GM19351 (cell line): ENCODE data around the gene WFIKKN1.

Source experiments
- ATAC-seq: cut with Tn5 transposase; IDR thresholded peaks from one replicate; pipeline ENCODE4 v1.9.1; 2021; ENCODE audit warnings: mild to moderate bottlenecking, moderate library complexity; ENCODE audit not compliant: unreplicated experiment

Gene WFIKKN1

DNA sequence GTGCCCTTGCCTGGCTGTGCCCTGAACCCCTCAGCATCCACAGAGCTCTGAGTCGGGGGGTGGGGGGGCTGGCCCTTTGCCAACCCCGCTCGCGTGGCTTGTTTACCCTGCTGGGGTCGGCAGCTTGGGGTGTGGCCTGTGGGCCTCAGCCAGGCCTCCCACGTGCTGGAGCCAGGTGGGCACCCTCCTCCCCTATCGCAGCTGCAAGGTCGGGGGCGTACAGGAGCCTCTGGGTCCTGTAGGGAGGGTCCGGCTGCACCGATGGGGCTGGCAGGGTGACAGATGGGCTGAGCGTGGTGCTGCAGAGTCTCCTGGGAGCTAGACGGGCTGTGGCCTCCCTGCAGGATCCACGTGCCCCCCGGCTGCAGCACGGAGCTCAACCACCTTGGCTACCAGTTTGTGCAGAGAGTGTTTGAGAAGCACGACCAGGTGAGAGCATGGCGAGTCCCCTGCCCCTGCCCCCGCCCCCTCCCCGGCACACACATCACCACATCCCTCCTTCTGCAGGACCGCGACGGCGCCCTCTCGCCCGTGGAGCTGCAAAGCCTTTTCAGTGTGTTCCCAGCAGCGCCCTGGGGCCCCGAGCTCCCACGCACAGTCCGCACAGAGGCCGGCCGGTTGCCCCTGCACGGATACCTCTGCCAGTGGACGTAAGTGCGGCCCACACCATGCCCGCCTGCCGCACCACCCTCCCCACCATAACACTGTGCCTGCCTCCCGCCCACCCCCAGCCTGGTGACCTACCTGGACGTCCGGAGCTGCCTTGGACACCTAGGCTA lies 40.8 kb downstream of the WFIKKN1 start:
- no peak for ATAC-seq

DNA sequence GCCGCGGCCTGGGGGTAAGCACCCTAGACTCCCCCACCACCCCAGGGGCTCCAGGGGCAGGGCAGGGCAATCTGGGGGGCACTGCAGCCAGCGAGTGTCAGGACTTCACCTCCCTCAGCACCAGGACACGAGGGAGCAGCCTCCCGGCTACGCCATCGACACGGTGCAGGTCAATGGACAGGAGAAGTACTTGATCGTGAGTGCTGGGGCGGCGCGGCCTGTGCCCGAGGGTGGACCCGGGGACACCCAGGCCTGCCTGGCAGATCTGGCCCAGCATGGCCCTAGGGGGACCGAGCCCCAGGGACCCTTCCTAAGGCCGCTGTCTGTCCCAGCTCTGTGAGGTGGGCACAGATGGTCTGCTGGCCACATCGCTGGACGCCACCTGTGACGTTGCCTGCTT lies 41.6 kb downstream of the WFIKKN1 start:
- no peak for ATAC-seq

DNA sequence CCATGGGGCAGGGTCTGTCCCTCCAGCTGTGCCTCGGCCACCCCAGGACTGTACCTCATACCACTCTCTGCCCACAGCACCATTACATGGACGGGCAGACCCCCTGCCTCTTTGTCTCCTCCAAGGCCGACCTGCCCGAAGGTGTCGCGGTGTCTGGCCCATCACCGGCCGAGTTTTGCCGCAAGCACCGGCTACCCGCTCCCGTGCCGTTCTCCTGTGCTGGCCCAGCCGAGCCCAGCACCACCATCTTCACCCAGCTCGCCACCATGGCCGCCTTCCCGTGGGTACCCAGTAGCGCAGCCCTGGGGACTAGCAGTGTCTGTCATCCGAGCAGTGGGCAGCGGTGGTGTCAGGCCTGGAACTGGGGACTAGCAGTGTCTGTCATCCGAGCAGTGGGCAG lies 42.1 kb downstream of the WFIKKN1 start:
- no peak for ATAC-seq

DNA sequence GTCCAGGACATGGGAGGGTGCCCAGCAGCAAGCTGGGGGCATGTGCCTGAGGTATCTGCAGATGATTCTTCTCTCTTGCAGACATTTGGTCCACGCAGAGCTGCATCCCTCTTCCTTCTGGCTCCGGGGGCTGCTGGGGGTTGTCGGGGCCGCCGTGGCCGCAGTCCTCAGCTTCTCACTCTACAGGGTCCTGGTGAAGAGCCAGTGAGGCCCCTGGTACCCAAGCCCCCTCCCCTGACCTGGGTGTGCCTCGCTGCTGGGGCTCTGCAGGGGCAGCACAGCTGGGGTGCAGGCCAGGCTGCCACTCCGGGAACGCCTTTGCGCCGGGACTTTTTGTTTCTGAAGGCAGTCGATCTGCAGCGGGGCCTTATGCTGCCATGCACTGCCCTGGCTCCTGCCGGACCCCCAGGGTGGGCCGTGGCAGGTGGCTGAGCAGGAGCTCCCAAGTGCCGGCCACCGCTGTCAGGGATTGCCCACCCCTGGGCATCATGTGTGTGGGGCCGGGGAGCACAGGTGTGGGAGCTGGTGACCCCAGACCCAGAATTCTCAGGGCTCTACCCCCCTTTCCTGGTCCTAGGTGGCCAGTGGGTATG lies 42.7 kb downstream of the WFIKKN1 start:
- ATAC-seq = no peak

DNA sequence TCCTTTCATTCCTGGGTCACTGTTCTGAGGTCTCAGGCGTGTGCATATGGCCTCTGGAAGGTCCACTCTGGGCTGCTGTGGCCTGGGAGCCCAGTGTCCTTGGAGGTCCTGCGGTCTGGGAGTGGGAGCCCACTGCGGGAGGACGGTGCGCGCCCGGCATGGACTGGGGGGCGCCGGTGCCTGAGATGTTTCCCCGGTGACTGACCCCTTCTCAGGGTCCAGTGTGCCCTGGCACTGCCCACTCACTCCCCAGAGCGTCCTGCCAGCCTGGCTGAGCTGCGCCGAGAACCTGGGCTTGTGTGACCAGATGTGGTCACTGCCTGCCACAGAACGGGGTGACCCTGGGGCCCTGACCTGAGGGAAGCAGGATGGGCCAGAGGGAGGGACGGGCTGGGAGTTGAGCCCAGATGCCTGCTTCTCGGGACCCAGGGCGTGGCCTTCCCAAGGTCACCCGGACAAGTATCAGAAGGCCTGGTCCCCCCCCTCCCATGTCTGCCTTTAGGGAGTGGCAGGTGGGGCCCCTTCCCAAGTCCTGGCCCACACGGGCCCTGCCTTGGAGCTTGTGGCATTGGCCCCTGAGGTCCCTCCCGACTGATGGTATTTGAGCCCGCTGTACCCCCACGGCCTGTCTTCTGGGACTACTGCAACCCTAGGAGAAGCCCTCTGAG lies 43.6 kb downstream of the WFIKKN1 start:
- no peak for ATAC-seq

DNA sequence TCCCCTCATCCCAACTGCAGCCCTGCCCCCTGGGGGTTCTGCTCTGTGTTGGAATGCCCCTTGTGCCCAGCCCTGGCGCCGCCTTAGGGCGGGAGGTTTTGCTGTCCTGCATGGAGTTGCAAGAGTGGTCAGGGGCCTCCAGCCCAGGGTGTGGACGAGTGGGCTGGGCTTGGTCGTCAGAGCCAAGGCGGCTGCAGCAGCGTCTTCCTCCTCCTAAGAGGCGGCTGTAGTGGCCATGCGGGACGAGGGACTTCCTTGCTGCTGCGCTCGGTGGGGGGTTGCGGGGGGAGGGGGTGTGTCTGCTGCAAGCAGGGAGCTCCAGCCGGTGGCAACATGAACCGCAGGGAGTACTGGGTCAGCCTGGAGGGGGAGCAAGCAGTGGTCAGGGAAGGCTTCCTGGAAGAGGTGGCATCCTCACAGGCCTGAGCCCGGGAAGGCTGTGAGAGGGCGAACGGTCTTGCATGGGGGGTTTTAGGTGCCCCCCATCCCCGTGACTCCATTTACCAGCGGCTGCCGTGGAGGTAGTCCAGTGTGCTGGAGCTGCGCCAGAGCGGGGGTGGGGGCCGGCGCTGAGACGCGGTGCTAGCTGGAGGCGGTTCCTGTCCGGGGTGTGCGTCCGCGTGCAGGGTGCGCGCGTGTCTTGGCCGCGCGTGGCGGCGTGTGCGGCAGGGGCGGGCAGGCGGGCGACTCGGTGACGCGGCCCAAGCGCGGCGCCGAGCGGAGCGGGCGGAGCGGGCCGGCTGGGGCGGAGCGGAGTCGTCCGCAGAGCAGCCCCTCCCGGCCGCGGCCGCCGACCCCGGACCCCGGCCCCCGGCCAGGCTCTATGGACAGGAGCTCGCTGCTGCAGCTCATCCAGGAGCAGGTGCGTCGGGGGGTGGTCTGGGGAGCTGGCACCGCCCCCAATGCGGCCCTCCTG lies 44.4 kb downstream of the WFIKKN1 start, which contains the start of gene RHBDL1:
Gene RHBDL1, plus strand, starts transcription at position 704 of the 916 bp plus-strand sequence. Its CDS starts 120 bp downstream, at position 824.
- ATAC-seq = no peak

DNA sequence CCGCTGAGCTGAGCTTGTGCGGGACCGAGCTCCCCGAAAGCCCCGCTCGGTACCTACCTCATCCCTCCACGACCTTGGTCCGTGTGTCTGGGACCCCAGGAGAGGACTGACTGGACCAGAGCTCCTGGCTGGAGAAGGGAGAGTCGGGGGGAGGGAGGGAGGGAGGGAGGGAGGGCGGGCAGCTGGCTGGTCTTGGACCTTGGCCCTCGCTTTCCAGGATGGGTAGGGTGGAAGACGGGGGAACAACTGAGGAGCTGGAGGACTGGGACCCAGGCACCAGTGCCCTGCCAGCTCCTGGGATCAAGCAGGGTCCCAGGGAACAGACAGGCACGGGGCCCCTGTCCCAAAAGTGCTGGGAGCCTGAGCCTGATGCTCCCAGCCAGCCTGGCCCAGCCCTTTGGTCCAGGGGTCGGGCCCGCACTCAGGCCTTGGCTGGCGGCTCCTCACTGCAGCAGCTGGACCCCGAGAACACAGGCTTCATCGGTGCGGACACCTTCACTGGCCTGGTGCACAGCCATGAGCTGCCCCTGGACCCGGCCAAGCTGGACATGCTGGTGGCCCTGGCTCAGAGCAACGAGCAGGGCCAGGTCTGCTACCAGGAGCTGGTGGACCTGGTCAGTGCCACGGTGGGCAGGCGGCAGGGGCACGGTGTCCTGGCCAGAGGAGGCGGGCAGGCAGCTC lies 45.2 kb downstream of the WFIKKN1 start:
- ATAC-seq = no peak

DNA sequence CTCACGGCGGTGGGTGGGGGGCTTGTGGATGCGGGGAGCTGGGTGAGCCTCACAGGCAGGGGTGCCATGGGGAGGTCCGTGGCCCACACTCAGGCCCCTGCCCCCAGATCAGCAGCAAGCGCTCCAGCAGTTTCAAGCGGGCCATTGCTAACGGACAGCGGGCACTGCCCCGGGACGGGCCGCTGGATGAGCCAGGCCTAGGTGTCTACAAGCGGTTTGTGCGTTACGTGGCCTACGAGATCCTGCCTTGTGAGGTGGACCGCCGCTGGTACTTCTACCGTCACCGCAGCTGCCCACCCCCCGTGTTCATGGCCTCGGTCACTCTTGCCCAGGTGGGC lies 45.7 kb downstream of the WFIKKN1 start:
- ATAC-seq = no peak

DNA sequence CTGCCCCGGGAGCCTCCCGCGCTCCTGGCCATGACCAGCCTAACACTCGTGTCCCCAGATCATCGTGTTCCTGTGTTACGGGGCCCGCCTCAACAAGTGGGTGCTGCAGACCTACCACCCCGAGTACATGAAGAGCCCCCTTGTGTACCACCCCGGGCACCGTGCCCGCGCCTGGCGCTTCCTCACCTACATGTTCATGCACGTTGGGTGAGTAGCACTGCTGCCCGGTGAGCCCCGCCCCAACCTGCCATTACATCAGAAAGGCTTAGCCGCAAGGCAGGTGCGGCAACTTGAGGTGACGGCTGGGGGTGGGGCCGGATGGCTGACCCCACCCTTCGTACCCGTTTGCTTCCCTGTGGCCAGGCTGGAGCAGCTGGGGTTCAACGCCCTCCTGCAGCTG lies 46.1 kb downstream of the WFIKKN1 start:
- ATAC-seq = no peak

DNA sequence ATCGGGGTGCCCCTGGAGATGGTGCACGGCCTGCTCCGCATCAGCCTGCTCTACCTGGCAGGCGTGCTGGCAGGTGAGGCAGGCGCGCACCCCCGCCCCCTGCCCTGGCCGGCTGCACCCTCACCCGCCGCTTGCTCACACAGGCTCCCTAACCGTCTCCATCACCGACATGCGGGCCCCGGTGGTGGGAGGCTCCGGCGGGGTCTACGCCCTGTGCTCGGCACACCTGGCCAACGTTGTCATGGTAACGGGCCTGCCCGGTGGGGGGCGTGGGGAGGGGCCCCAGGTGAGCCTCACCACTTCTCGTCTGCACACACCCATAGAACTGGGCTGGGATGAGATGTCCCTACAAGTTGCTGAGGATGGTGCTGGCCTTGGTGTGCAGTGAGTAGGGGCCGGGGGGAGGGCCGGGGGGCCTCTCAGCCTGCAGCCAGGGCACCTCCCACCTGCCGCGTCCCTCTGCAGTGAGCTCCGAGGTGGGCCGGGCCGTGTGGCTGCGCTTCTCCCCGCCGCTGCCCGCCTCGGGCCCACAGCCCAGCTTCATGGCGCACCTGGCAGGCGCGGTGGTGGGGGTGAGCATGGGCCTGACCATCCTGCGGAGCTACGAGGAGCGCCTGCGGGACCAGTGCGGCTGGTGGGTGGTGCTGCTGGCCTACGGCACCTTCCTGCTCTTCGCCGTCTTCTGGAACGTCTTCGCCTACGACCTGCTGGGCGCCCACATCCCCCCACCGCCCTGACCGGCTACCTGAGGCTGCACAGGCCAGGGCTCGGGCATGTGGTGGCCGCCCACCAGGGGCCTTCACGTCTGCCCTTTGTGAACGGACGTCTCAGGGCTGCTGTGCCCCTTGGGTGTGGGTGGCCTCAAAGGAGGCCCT lies 46.8 kb downstream of the WFIKKN1 start:
- ATAC-seq = no peak

DNA sequence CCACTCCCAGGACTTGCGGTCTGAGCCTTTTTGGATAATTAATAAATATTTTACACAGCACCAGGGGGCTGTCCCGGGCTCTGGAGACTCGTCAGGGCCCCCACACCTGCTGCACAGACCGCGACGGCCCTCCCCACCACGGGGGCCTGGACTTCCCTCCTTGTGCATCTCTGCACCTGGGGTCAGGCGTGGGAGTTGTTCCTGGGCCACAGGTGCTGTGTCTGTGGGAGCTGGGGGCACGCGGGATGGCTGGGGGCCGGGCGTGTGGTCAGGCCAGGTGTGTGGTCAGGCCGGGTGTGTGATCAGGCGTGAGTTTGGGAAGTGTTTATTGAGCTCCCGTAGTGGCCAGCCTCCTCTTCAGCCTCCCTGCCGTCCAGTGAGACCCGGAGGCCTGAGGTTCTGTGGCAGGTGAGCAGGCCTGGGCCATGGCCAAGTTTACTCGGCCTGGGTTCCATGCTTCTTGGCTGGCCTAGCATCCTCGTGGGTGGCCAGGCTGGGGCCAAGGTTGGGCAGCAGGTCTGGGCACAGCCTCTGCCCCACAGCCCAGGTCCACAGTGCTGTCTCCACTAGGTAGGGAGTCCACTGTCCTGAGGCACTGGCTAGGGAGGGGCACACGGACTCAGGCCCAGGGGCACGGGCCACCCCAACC lies 47.5 kb downstream of the WFIKKN1 start:
- ATAC-seq = no peak

DNA sequence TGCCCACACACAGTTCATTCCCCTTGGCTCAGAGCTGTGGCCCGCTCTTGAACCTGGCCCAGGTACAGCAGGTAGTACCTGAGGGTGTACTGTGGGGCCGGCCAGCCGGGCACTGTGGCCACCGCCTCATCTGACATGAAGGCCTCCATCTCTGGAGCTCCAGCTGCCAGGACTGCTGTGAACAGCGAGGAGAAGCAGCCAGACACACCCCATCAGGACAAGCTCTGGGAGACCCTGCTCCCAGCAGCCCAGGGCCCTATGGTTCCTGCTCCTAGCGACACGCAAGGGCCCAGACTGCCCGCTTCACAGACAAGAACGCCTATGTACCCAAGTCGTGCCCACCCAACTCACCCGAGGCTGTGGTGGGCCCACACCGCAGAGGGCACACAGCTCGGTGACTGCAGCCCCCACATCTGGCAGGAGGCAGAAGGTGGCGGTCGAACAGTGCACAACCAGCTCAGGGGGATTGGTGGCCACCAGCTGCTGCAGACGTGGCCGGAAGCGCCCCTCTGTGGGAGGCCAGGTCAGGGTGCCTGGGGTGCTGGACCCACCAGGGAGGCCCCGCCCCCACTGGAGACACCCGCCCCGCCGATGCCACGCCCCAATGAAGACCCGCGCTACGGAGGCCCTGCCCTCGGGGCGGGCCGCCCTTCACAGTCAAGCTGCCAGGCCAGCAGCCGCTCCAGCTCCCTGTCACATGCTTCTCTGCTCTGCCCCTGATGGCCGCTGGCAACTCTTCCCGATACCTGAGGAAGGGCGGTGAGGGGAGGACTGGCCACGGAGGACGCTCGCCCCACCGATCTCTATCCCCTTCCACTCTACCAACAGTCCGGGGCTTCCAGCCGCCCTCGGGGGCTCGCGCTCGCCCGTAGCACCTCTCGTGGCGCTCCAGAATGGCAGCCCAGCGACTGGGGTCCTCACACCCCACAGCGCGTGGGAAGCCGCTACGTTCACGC lies 48.4 kb downstream of the WFIKKN1 start:
- ATAC-seq = no peak

DNA sequence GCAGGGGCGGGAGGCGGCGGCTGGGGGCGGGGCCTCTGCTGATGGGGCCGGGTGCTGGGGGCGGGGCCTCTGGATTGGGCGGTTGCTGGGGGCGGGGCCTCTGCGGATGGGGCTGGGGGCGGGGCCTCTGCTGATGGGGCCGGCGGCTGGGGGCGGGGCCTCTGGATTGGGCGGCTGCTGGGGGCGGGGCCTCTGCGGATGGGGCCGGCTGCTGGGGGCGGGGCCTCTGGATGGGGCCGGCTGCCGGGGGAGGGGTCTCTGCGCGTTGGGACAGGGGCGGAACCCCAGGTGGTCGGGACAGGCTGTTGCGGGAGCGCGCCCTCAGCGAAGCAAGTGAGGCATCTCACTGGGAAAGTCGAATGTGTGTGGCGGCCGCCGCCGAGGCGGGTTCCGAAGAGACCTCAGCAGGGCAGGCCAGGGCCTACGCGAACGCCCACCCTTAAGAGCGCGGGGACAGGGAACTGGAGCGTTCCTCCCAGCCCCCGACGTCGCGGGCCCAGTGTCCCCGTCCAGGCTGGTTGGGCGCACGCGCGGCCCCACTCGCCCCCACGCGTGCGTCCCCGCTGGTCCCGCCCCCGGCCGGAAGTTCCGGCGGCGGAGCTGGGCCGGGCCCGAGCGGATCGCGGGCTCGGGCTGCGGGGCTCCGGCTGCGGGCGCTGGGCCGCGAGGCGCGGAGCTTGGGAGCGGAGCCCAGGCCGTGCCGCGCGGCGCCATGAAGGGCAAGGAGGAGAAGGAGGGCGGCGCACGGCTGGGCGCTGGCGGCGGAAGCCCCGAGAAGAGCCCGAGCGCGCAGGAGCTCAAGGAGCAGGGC lies 49.2 kb downstream of the WFIKKN1 start, which contains the start of gene STUB1:
Gene STUB1, plus strand, starts transcription at position 597 of the 811 bp plus-strand sequence. Its CDS starts 116 bp downstream, at position 713.
- peak; percentile 38 for ATAC-seq

DNA sequence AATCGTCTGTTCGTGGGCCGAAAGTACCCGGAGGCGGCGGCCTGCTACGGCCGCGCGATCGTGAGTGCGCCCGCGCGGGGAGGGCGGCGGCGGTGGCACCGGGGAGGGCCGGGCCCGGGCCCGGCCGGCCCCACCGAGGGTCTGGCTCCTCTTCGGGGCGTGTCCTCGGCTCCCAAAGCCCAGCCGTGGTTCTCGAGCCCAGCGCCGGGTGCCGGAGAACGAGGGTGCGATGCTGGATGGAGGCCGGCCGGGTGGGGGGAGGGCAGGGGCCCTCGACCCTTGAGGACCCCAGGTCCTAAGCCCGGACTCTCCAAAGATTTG lies 49.8 kb downstream of the WFIKKN1 start:
- no peak for ATAC-seq

DNA sequence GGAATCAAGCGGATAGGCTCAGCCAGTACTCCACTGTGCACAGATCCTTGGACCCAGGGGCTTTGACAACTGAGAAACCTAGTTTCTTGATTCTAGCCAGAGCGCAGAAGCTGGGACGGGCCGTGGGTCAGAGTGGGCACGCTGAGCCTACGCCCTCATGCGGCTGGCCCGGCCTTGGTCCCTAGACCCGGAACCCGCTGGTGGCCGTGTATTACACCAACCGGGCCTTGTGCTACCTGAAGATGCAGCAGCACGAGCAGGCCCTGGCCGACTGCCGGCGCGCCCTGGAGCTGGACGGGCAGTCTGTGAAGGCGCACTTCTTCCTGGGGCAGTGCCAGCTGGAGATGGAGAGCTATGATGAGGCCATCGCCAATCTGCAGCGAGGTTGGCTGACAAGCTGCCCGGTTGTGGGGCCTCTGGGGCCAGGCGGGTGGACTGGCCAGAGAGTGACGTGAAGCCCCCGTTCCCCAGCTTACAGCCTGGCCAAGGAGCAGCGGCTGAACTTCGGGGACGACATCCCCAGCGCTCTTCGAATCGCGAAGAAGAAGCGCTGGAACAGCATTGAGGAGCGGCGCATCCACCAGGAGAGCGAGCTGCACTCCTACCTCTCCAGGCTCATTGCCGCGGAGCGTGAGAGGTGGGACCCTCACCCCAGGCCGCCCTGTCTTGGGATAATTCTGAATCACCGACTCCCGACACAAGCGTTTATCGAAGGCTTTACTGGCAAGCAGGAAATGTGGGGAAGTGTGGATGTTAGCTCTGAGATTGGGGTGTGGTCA lies 50.4 kb downstream of the WFIKKN1 start:
- ATAC-seq = no peak

DNA sequence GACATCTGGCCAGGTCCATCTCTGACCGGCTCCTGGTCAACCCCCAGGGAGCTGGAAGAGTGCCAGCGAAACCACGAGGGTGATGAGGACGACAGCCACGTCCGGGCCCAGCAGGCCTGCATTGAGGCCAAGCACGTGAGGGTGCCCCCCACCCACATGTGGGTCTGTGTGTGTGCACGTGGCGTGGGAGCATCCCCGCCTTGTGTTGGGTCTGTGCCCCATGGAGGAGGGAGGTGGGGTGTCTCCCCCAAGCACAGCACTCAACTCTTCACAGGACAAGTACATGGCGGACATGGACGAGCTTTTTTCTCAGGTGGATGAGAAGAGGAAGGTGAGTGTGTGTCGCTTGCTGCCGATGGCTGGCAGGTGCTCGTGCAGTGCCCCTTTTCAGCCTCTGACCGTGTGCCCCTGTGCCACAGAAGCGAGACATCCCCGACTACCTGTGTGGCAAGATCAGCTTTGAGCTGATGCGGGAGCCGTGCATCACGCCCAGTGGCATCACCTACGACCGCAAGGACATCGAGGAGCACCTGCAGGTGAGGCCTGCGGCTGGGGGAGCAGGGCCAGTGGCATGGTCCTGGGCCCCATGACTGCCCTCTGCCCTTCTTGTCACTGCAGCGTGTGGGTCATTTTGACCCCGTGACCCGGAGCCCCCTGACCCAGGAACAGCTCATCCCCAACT lies 51.1 kb downstream of the WFIKKN1 start:
- ATAC-seq = no peak
